ENCODE data around the gene GSTM1.

DNA sequence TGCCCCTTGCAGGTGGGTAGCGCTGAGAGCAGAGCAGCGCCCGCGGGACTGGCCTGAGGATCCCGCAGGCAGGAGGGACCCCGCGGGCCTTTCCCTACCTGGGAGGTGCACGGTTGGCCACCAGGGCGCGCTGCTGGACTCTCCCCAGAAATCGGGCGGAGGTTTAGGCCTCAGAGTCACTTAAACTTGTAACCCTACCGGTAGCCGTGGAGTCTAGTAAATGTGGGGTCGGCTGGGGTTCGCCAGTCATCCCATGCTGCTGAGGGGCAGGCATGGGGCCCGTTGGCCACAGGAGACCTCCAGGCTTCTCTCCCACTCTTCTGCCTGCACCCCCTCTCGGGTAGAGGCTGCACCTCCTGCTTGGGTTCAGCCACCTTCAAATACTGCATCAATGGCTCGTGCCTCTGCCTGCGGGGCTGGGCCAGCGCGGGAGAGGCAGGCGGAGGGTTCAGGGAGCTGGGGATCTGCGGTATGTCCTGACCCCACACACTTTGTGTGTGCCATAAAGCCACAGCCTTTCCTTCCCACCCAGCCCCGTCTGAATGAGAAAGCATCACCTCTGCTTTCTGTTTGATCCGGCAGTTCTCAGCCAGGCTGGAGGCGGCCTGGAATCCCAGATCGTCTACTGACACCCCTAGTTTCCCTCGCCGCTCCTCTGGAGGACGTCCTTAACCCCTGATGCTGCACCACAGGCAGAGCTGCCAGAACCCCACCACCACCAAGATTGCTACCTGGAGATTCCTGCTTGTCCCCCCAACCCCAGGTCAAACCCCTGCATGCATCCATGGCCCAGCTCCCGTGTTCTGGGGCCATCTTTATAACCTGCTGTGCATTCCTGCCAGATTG, 44.0 kb upstream of the GSTM1 start:
- TF ChIP-seq POLR2A (IDR thresholded peaks at IDR 0.05; ENCODE audit: low read depth, low read length), result no peak
- no peak for TF ChIP-seq TAF1 (IDR thresholded peaks at IDR 0.05; ENCODE audit: low read depth, low read length)
